D721Med (cell line): ENCODE results near the gene UIMC1.

Experiments
- DNase-seq: peaks from one replicate; pipeline ENCODE4 v3.0.0; 2011; ENCODE audit warnings: low spot score; ENCODE audit not compliant: insufficient read length
- FAIRE-seq: peaks from 2 replicates; lab custom pipeline; 2011; peaks lifted over from hg19 to GRCh38; lab: Jason Lieb, UNC
- CTCF ChIP-seq: IDR thresholded peaks from 2 replicates; pipeline ENCODE4 v1.5.1; 2012; ENCODE audit warnings: mild to moderate bottlenecking, control low read depth; ENCODE audit not compliant: insufficient read depth; ENCODE audit errors: missing control alignments

UIMC1 gene

GRCh38 chr5:176886336-176887251 lies 120.0 kb downstream of the UIMC1 start:
- FAIRE-seq (no peak), DNase-seq (no peak)
- no peak for TF ChIP-seq CTCF

GRCh38 chr5:176884571-176884890 lies 122.0 kb downstream of the UIMC1 start:
- no peak for DNase-seq
- FAIRE-seq, result no peak
- TF ChIP-seq CTCF, result no peak

DNA sequence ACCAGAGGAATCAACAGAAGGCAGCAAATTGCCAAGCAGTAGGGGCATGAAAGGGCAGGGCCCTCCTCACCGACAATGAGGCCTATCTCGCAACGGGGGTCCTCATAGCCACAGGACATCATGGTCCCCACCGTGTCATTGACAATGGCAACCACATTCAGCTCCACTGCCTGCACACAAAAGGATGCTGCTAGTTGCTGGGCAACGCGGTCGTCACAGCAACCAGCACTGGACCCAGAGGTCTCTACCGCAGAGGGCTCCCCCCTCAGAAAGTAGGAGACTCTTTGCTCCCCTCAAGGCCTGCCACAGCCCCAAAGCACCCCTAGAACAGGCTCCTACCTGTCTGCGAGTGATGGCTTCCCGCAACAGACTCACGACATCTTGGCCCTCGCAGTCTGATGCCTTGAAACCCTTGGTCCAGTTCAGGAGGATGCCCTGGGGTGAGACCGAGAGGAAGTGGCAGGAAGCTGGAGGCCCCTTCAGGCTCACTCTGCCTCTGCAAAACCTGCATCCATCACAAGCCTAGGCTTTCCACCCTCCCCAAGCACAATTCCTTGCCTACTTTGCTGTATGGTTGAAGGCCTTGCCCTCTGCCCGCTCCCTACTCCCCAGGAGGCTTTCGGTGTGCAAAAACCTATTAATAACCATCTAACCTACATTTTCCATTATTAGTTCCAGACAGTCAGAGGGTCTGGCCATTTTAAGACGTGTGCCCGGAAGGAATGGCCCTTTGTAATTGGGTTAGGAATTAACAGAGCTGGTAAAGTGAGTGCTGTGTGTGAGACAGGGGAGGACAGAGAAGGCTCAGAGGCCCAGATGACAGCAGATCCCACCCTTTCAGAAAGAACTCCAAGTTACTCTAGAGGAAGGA lies 122.6 kb downstream of the UIMC1 start:
- no peak for TF ChIP-seq CTCF
- no peak for FAIRE-seq
- no peak for DNase-seq

DNA sequence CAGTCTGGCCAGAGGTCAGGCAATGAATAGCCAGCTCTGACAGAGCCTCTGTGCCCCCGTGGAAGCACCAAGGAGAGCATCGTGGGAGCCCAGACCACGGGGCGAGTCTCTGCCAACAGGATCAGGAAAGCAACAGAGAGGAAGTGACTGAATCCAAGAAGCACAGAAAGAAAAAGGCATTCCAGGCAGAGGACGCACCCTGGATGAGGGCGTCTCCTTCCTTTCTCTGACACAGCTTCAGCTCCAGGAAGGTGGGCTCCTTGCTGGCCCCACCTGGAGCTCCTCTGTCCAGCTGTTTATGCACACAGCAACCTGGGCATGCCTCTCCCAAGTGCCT lies 124.0 kb downstream of the UIMC1 start:
- DNase-seq, result no peak
- FAIRE-seq, result no peak
- no peak for TF ChIP-seq CTCF

DNA sequence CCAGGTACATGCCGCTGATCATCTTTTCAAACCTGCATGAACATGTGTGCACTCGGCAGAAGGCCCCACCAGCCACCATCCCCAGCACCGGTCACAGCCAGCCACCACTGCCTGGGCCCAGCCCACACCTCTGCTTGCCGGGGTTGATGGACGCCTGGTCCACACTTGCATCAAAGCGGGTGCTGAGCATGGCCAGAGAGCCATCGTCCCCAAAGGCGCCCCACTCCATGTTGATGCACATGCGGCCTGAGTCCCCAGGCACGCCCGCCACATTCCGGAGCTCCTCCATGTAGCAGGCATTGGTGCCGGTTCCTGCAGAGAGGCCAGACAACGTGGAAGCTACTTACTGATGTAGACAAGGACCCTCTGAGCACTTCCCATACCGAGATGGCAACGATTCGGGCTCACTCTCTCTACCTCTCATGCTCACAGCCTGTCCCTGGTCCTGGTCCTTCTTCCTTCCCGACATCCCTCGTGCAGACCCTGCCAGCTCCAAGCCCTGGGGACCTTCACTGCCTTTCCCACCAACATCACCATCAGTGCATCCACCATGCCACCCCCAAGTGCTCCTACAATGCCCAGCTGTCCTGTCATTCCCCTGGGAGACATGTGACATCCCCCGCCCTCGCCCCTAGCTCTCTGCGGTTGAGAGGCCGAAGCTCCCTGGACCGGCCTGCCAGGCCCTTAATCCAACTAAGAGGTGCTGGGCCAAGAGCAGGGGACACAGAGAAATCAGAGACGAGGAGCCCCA lies 124.6 kb downstream of the UIMC1 start:
- no peak for FAIRE-seq
- DNase-seq, result no peak
- TF ChIP-seq CTCF, result no peak

DNA sequence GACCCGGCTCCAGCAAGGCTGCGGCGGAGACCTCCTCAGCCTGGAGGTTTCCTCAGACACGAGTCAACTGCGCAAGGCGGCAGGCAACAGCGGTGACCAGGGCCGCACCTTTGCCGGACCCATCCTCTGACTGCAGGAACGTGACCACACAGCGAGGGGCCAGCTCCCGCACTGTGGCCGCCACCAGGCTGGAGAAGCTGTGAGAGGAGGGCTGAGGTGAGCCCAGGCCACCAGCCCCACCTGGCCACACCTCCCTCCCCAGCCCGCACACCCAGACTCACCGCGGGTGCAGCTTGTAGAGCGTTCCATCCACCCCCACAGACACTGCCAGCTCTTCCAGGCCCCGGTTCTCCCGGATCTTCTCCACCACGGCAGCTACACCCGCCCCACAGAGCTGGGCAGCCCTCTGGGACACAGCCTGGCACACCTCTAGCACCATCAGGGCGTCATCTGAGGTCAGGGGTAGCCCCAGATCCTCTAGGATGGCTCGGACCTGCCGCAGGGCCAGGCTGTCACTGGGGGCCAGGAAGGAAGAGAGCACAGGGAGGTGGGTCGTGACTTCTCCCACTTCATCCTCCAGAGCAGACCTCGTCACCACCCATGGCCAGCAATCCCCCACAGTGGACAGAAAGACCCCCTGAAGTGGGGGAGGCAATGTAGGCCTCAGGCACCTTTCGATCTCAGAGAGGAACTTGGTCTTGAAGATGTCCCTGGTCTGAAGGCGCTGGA lies 125.4 kb downstream of the UIMC1 start:
- DNase-seq (no peak), FAIRE-seq (no peak)
- TF ChIP-seq CTCF, result no peak
